GM10266 (cell line): Measurements from ENCODE around the gene PTBP1.
A peak's percentile ranks its signal among the peaks of the same experiment; 100 is the strongest.

Experiments used
- DNase-seq: peaks from one replicate; pipeline ENCODE4 v3.0.0; 2012; ENCODE audit errors: extremely low spot score
- TF ChIP-seq, protein P1 (sequence below): IDR thresholded peaks from 2 replicates; pipeline ENCODE4 v1.5.1; 2012; ENCODE audit warnings: mild to moderate bottlenecking, low read depth; ENCODE audit not compliant: control insufficient read depth, insufficient read depth; ENCODE audit errors: missing control alignments

Gene PTBP1

DNA sequence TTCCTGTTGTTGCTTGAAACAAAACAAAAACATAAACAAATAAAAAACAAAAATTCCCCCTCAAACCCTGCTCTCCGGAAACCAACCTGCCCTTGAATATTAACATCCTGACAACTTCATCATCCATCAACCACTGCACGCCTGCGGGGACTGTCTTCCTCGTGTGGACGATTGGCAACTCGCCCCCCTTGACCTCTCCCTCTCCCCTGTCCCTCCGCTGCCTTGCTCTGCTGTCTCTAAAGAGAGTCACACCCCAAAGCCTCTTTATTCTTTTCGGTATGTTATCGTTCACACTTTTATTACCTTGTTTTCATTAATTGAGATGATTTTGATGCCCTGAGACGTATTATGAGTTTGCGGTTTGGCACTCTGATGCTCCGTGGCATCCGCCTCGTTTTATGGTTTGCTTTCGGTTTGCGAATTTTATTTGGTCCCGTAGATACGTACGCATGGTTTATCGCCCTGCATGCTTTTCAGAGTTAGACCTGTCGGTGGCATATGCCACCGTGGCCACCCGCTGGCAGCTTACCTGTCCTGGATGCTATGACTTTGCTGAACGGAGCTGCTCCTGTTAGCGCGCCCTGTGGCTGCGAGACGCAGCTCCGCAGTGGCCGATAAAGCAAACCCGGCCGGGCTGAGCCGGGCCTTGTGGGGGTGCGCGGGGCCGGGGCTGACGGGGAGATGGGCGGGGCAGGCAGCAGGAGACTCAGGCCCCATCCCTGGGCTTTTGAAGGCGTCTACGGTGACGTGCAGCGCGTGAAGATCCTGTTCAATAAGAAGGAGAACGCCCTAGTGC lies 10.6 kb downstream of the PTBP1 start:
- DNase-seq, result peak; percentile 38
- TF ChIP-seq, protein P1, sequence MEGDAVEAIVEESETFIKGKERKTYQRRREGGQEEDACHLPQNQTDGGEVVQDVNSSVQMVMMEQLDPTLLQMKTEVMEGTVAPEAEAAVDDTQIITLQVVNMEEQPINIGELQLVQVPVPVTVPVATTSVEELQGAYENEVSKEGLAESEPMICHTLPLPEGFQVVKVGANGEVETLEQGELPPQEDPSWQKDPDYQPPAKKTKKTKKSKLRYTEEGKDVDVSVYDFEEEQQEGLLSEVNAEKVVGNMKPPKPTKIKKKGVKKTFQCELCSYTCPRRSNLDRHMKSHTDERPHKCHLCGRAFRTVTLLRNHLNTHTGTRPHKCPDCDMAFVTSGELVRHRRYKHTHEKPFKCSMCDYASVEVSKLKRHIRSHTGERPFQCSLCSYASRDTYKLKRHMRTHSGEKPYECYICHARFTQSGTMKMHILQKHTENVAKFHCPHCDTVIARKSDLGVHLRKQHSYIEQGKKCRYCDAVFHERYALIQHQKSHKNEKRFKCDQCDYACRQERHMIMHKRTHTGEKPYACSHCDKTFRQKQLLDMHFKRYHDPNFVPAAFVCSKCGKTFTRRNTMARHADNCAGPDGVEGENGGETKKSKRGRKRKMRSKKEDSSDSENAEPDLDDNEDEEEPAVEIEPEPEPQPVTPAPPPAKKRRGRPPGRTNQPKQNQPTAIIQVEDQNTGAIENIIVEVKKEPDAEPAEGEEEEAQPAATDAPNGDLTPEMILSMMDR, result no peak

DNA sequence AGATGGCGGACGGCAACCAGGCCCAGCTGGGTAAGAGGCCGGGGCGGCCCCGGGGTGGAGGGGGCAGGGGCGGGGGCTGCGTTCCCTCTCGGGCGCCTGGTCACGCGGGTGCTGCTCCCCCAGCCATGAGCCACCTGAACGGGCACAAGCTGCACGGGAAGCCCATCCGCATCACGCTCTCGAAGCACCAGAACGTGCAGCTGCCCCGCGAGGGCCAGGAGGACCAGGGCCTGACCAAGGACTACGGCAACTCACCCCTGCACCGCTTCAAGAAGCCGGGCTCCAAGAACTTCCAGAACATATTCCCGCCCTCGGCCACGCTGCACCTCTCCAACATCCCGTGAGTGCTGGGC lies 11.1 kb downstream of the PTBP1 start:
- DNase-seq, result no peak
- TF ChIP-seq, protein P1, result no peak

DNA sequence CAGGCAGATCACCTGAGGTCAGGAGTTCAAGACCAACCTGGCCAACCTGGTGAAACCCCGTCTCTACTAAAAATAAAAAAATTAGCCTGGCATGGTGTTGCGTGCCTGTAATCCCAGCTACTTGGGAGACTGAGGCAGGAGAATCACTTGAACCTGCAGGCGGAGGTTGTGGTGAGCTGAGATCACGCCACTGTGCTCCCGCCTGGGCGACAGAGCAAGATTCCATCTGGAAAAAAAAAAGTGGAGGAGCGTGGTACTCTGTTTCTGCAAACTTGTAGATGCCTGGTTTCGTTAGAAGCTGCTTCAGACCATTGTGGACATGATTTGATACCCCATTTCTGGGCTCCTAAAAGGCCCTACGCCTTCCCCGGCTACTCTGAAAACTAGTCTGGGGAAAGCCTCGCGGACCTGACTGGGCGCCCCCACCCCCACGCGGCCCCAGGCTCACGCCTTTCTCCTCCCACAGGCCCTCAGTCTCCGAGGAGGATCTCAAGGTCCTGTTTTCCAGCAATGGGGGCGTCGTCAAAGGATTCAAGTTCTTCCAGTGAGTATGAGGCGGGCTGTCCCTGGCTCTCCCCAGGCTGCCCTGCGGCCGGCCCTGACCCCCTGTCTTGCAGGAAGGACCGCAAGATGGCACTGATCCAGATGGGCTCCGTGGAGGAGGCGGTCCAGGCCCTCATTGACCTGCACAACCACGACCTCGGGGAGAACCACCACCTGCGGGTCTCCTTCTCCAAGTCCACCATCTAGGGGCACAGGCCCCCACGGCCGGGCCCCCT lies 13.0 kb downstream of the PTBP1 start:
- no peak for DNase-seq
- TF ChIP-seq, protein P1, result no peak

DNA sequence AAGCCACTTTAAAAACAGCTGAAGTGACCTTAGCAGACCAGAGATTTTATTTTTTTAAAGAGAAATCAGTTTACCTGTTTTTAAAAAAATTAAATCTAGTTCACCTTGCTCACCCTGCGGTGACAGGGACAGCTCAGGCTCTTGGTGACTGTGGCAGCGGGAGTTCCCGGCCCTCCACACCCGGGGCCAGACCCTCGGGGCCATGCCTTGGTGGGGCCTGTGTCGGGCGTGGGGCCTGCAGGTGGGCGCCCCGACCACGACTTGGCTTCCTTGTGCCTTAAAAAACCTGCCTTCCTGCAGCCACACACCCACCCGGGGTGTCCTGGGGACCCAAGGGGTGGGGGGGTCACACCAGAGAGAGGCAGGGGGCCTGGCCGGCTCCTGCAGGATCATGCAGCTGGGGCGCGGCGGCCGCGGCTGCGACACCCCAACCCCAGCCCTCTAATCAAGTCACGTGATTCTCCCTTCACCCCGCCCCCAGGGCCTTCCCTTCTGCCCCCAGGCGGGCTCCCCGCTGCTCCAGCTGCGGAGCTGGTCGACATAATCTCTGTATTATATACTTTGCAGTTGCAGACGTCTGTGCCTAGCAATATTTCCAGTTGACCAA lies 13.7 kb downstream of the PTBP1 start:
- TF ChIP-seq, protein P1, result no peak
- DNase-seq, result peak; percentile 38

DNA sequence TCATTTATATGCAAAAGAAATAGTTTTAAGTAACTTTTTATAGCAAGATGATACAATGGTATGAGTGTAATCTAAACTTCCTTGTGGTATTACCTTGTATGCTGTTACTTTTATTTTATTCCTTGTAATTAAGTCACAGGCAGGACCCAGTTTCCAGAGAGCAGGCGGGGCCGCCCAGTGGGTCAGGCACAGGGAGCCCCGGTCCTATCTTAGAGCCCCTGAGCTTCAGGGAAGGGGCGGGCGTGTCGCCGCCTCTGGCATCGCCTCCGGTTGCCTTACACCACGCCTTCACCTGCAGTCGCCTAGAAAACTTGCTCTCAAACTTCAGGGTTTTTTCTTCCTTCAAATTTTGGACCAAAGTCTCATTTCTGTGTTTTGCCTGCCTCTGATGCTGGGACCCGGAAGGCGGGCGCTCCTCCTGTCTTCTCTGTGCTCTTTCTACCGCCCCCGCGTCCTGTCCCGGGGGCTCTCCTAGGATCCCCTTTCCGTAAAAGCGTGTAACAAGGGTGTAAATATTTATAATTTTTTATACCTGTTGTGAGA lies 14.3 kb downstream of the PTBP1 start:
- peak; percentile 45 for DNase-seq
- TF ChIP-seq, protein P1, result no peak

DNA sequence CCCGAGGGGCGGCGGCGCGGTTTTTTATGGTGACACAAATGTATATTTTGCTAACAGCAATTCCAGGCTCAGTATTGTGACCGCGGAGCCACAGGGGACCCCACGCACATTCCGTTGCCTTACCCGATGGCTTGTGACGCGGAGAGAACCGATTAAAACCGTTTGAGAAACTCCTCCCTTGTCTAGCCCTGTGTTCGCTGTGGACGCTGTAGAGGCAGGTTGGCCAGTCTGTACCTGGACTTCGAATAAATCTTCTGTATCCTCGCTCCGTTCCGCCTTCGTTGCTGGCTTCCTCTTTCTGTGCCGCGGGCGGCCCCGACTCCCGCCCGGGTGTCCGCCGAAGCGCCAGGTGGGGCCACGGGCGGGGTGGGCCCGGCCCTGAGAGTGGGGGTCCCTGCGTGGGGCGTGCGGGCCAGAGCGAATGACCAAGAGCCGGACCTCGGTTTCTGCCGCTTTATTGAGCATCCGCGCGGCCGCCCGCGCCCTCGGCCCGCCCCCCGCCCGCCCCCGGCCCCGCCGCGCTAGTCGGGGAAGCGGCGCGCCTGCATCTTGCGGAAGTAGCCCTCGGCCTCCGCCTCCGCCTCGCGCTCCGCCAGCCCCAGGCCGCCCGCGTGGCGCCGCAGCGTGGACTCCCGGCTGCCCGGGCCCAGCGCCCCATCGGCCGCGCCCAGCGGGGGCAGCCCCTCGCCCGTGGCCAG lies 14.9 kb downstream of the PTBP1 start:
- peak; percentile 55 for DNase-seq
- TF ChIP-seq, protein P1, result no peak
